HepG2 (cell line): Measurements from ENCODE around the gene KIFC1. TPM values are rescaled to one million over a fixed set of nuclear protein-coding genes. Genes with fewer than 3 reads are reported as not detected.

ENCODE experiments used
- BCL3 ChIP-seq: sonication (generic); formaldehyde crosslinking; IDR thresholded peaks from 2 replicates; pipeline ENCODE4 v1.5.1; 2020; ENCODE audit warnings: mild to moderate bottlenecking, missing genetic modification reagents, moderate library complexity
- ELF3 ChIP-seq: IDR thresholded peaks from 2 replicates; pipeline ENCODE4 v1.6.1; 2016; ENCODE audit warnings: missing genetic modification reagents, missing compliant biosample characterization
- GLI4 ChIP-seq: sonication (generic); formaldehyde crosslinking; IDR thresholded peaks from 2 replicates; pipeline ENCODE4 v1.5.1; 2020; ENCODE audit warnings: missing genetic modification reagents, mild to moderate bottlenecking, moderate library complexity, borderline replicate concordance
- HMG20B ChIP-seq: conservative IDR thresholded peaks from 2 replicates; pipeline ENCODE4 v1.6.1; 2016; ENCODE audit warnings: missing genetic modification reagents, missing compliant biosample characterization
- HOXA3 ChIP-seq: sonication (generic); formaldehyde crosslinking; IDR thresholded peaks from 2 replicates; pipeline ENCODE4 v1.5.0; 2020; ENCODE audit warnings: missing genetic modification reagents
- KDM5A ChIP-seq: fragments of 200-600 bp; sonication (generic); IDR thresholded peaks from 2 replicates; pipeline ENCODE4 v1.7.0; 2018; ENCODE audit warnings: antibody characterized with exemption, mild to moderate bottlenecking, low read length, borderline replicate concordance
- KLF12 ChIP-seq: sonication (generic); formaldehyde crosslinking; IDR thresholded peaks from 2 replicates; pipeline ENCODE4 v1.4.0; 2020; ENCODE audit warnings: missing genetic modification reagents, borderline replicate concordance
- NFATC3 ChIP-seq: sonication (generic); formaldehyde crosslinking; IDR thresholded peaks from 2 replicates; pipeline ENCODE4 v1.5.1; 2020; ENCODE audit warnings: mild to moderate bottlenecking, missing genetic modification reagents
- NR2F1 ChIP-seq, 2 experiments: fragments of 450-650 bp in 1 of 2; formaldehyde crosslinking in 1 of 2; IDR thresholded peaks; 2 replicates each; pipeline versions ENCODE4 v1.5.0 to v1.6.1; 2016 to 2020; ENCODE audit warnings: mild to moderate bottlenecking in 1 of 2, missing compliant biosample characterization in 1 of 2, missing genetic modification reagents in 1 of 2, moderate library complexity in 1 of 2
- PAXIP1 ChIP-seq: sonication (generic); formaldehyde crosslinking; conservative IDR thresholded peaks from 2 replicates; pipeline ENCODE4 v1.4.0; 2020; ENCODE audit warnings: mild to moderate bottlenecking, missing genetic modification reagents, moderate library complexity
- PITX1 ChIP-seq: sonication (generic); formaldehyde crosslinking; IDR thresholded peaks from 2 replicates; pipeline ENCODE4 v1.5.1; 2020; ENCODE audit warnings: mild to moderate bottlenecking, missing genetic modification reagents
- SKI ChIP-seq: fragments of 450-650 bp; IDR thresholded peaks from one replicate; pipeline ENCODE4 v1.6.1; 2018; ENCODE audit warnings: mild to moderate bottlenecking; ENCODE audit not compliant: partially characterized antibody
- STAT6 ChIP-seq: sonication (generic); formaldehyde crosslinking; IDR thresholded peaks from 2 replicates; pipeline ENCODE4 v1.4.0; 2020; ENCODE audit warnings: missing genetic modification reagents, mild to moderate bottlenecking, borderline replicate concordance
- THAP11 ChIP-seq: IDR thresholded peaks from 2 replicates; pipeline ENCODE4 v1.6.1; 2016; ENCODE audit warnings: missing biosample characterization, missing genetic modification reagents
- TOE1 ChIP-seq: sonication (generic); formaldehyde crosslinking; IDR thresholded peaks from 2 replicates; pipeline ENCODE4 v1.4.0; 2020; ENCODE audit warnings: mild to moderate bottlenecking, missing genetic modification reagents
- ZNF160 ChIP-seq: sonication (generic); formaldehyde crosslinking; IDR thresholded peaks from 2 replicates; pipeline ENCODE4 v1.8.0; 2022; ENCODE audit warnings: mild to moderate bottlenecking, inconsistent platforms, missing genetic modification reagents
- ZNF253 ChIP-seq: sonication (generic); formaldehyde crosslinking; IDR thresholded peaks from 2 replicates; pipeline ENCODE4 v1.8.0; 2022; ENCODE audit warnings: mild to moderate bottlenecking, missing genetic modification reagents, borderline replicate concordance
- ZNF362 ChIP-seq: sonication (generic); formaldehyde crosslinking; IDR thresholded peaks from 2 replicates; pipeline ENCODE4 v1.4.0; 2020; ENCODE audit warnings: missing genetic modification reagents, mild to moderate bottlenecking, borderline replicate concordance
- ZNF784 ChIP-seq: sonication (generic); formaldehyde crosslinking; IDR thresholded peaks from 2 replicates; pipeline ENCODE4 v1.5.1; 2020; ENCODE audit warnings: missing genetic modification reagents, mild to moderate bottlenecking, borderline replicate concordance
- polyA plus RNA-seq, 8 experiments: library from polyadenylated mRNA; depleted of rRNA in 3 of 8; stranded (reverse) in 7 of 8; unstranded in 1 of 8; fragments of >200 nt; fragmentation: Illumina TruSeq in 4 of 8; extraction: Trizol in 4 of 8; gene quantifications; 2 replicates each; pipeline versions ENCODE4 v1.2.1 to v1.2.3, GENCODE V29; 2011 to 2016; ENCODE audit warnings: low read depth in 4 of 8, missing spikeins in 1 of 8, mixed read lengths in 1 of 8; ENCODE audit not compliant: insufficient read depth in 1 of 8
- total RNA-seq, 5 experiments: library from RNA; depleted of rRNA; stranded (reverse); fragments of >200 nt; fragmentation: Illumina TruSeq; extraction: Trizol; gene quantifications; 2 replicates each; pipeline ENCODE4 v1.2.3, GENCODE V29; 2016; ENCODE audit warnings: low read depth in 1 of 5

Gene KIFC1
- total and polyA plus RNA-seq, 2 of the 13 experiments (the other 11 are each of a cell fraction or from before 2014, with no cell fraction given) = 25.0 to 45.5 TPM

GRCh38 chr6:33391278-33391921 lies at the start of gene KIFC1 (continued):
- TF ChIP-seq BCL3 (peak; percentile 45; the same call in 1 of the 2 replicates), NFATC3 (peak; percentile 82; the same call in 1 of the 2 replicates), ZNF160 (CRISPR knock-in tag) (peak; percentile 74; the same call in 1 of the 2 replicates), ELF3 (peak; percentile 82), KDM5A (peak; percentile 46; the same call in 1 of the 2 replicates), STAT6 (CRISPR knock-in tag) (peak; percentile 98), KLF12 (peak; percentile 77; the same call in 1 of the 2 replicates), ZNF784 (CRISPR knock-in tag) (peak; percentile 90), HOXA3 (CRISPR knock-in tag) (peak; percentile 100), HMG20B (CRISPR knock-in tag) (peak; percentile 63; the same call in 1 of the 2 replicates), GLI4 (CRISPR knock-in tag) (peak; percentile 73; the same call in 1 of the 2 replicates), NR2F1 (CRISPR knock-in tag; IDR thresholded peaks at IDR 0.05) (0 out of 4 replicates have a peak, but pooled peaks of 1 of the 2 experiments have one; percentile 32), SKI (peak; percentile 61), PAXIP1 (CRISPR knock-in tag) (peak; percentile 77), ZNF362 (peak; percentile 24; the same call in 1 of the 2 replicates), PITX1 (CRISPR knock-in tag) (peak; percentile 99), ZNF253 (CRISPR knock-in tag) (0 out of 2 replicates have a peak, but pooled peaks have one; percentile 51), THAP11 (CRISPR knock-in tag) (peak; percentile 95), TOE1 (CRISPR knock-in tag) (peak; percentile 92; the same call in 1 of the 2 replicates)
